Sigmoid colon (tissue), 7 donors: ENCODE measurements around the gene GALNS. TPM values are rescaled to one million over a fixed set of nuclear protein-coding genes. Genes with fewer than 3 reads are reported as not detected.

Source experiments
- DNase-seq: peaks from one replicate; pipeline ENCODE4 v3.0.0-alpha.2; 2019
- H3K27ac ChIP-seq, 4 donors: fragments of 200-600 bp; sonication (generic); one replicate each; pipeline ENCODE4 v1.5.1; 2016 to 2019; ENCODE audit warnings: mild to moderate bottlenecking in 1 of 4
- H3K27me3 ChIP-seq, 3 donors: fragments of 200-600 bp; sonication (generic); one replicate each; pipeline ENCODE4 v1.5.1; 2019; ENCODE audit warnings: mild to moderate bottlenecking in 1 of 3
- H3K36me3 ChIP-seq, 4 donors: fragments of 200-600 bp; sonication (generic); one replicate each; pipeline ENCODE4 v1.5.1; 2016 to 2019
- H3K4me1 ChIP-seq, 4 donors: fragments of 200-600 bp; sonication (generic); one replicate each; pipeline ENCODE4 v1.5.1; 2017 to 2019
- H3K4me3 ChIP-seq, 4 donors: fragments of 200-600 bp; sonication (generic); one replicate each; pipeline ENCODE4 v1.5.1; 2017 to 2019; ENCODE audit warnings: mild to moderate bottlenecking in 2 of 4, moderate library complexity in 1 of 4
- H3K9me3 ChIP-seq, 4 donors: fragments of 200-600 bp in 3 of 4; sonication (generic) in 3 of 4; one replicate each; pipeline versions ENCODE4 v1.5.1 to v1.6.1; 2013 to 2019
- CTCF ChIP-seq, 4 experiments: fragments of 450-650 bp in 3 of 4; fragments of 200-600 bp in 1 of 4; IDR thresholded peaks; one replicate each; pipeline ENCODE4 v1.5.1; 2016 to 2019; ENCODE audit warnings: antibody characterized with exemption in 4 of 4, mild to moderate bottlenecking in 3 of 4, moderate library complexity in 2 of 4
- EP300 ChIP-seq, 4 donors: sonication (generic); formaldehyde crosslinking; IDR thresholded peaks; one replicate each; pipeline ENCODE4 v1.6.1; 2017; ENCODE audit warnings: antibody characterized with exemption in 4 of 4
- POLR2A ChIP-seq, 2 donors: fragments of 450-650 bp; IDR thresholded peaks; one replicate each; pipeline ENCODE4 v1.6.1; 2016; ENCODE audit warnings: antibody characterized with exemption in 2 of 2, mild to moderate bottlenecking in 2 of 2, moderate library complexity in 2 of 2
- POLR2AphosphoS5 ChIP-seq, 4 donors: sonication (generic); formaldehyde crosslinking; IDR thresholded peaks; one replicate each; pipeline ENCODE4 v1.6.1; 2017; ENCODE audit warnings: antibody characterized with exemption in 4 of 4
- WGBS, 2 donors: extraction: QIAGEN DNeasy Blood & Tissue Kit; methylation state at CpG; one replicate each; pipeline ENCODE4 v1.1.7; 2013; 5-methylcytosine and 5-hydroxymethylcytosine counted together
- intact Hi-C: fragments of 100-400 bp; cut with DNase I; formaldehyde crosslinking; loops from one replicate; pipeline ENCODE4 v1.15.1; 2023
- polyA plus RNA-seq, 3 donors: library from polyadenylated mRNA; stranded (reverse); fragments of 200-250 nt; gene quantifications; one replicate each; pipeline ENCODE4 v1.2.3, GENCODE V29; 2013
- total RNA-seq, 4 donors: library from RNA; depleted of rRNA; stranded (reverse); fragments of >200 nt; gene quantifications; one replicate each; pipeline ENCODE4 v1.1.0, GENCODE V29; 2016
- donor health status: healthy with polysubstance abuse.
- donor health status: Bipolar disorder and iron deficiency.
- donor health status: healthy.

GALNS gene
- total and polyA plus RNA-seq, 7 donors, result 6.2 to 50.4 (median 11.1) TPM

DNA sequence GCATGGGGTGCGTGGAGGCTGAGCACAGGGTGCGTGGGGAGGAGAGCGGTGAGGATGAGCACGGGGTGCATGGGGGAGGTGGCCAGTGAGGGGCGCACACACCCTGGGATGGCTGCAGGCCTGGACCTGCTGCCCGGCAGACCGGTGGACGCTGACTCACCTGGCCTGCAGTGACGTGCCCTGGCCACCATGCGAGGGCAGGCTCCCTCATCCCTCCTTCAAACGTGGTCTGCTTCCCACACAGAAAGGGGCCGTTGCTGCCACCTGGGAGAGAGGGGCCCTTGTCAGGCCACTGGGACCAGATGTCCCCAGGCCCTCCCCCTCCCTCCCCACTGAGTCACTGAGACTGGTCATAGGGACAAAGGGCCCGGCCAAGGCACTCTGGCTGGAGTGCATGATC, 24.9 kb downstream of the GALNS start:
- H3K27me3 ChIP-seq, result no peaks in the 10 kb centered on the region
- no peaks in the 10 kb centered on the region for H3K4me1 ChIP-seq
- no peak overlapping the region for H3K4me3 ChIP-seq
- H3K9me3 ChIP-seq, result no peaks in the 10 kb centered on the region
- 85 to 87% methylated on average over 13 of the region's 13 CpGs for WGBS, 2 donors
- DNase-seq, result no peak
- intact Hi-C loops, result no loop called here
- H3K36me3 ChIP-seq, result peaks cover 0 to 36% (median 7%) of the 10 kb centered on the region in 4 donors
- no peak for TF ChIP-seq EP300 (IDR thresholded peaks at IDR 0.05)
- TF ChIP-seq POLR2AphosphoS5 (IDR thresholded peaks at IDR 0.05), result peak in 1 of 4 donors; percentile 9
- no peak overlapping the region for H3K27ac ChIP-seq

GRCh38 chr16:88830783-88831182, 26.0 kb downstream of the GALNS start:
- Histone ChIP-seq H3K4me1 (no peaks in the 10 kb centered on the region), H3K4me3 (no peak overlapping the region), H3K27me3 (no peaks in the 10 kb centered on the region), H3K27ac (peak overlapping the region in 2 of 4 donors; percentile 5 to 57), H3K9me3 (no peaks in the 10 kb centered on the region), H3K36me3 (peaks cover 0 to 45% (median 6%) of the 10 kb centered on the region in 4 donors)
- DNase-seq, result no peak
- WGBS, 2 donors, result 91 to 92% methylated on average over 14 of the region's 14 CpGs
- intact Hi-C loops, result no loop called here
- TF ChIP-seq POLR2AphosphoS5 (IDR thresholded peaks at IDR 0.05), result no peak
- TF ChIP-seq POLR2A (IDR thresholded peaks at IDR 0.05), result no peak
- TF ChIP-seq CTCF (IDR thresholded peaks at IDR 0.05), result no peak
- no peak for TF ChIP-seq EP300 (IDR thresholded peaks at IDR 0.05)

DNA sequence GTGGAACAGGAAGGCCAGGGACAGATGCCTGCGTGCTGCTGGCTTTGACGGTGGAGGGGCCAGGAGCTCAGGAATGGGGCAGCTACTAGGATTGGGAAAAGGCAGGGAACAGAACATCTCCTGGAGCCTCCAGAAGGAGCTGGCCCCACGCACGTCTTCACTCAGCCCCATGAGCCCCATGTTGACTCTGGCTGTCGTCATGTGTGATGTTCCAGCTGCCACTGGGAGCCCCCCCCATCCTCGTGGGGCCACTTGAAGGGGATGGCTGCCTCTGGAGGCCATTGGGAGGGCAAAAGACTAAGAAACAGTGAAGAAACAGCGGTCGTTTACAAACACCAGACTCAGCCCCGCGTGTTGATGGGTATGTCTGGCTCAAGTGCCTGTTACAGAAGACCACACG, 26.5 kb downstream of the GALNS start:
- Histone ChIP-seq H3K4me1 (no peaks in the 10 kb centered on the region), H3K4me3 (no peak overlapping the region), H3K27ac (peak overlapping the region in 2 of 4 donors; percentile 5 to 57), H3K36me3 (peaks cover 0 to 46% (median 5%) of the 10 kb centered on the region in 4 donors), H3K27me3 (no peaks in the 10 kb centered on the region), H3K9me3 (no peaks in the 10 kb centered on the region)
- no peak for TF ChIP-seq CTCF (IDR thresholded peaks at IDR 0.05)
- peak; percentile 44 to 81 (median 60) for TF ChIP-seq POLR2AphosphoS5 (IDR thresholded peaks at IDR 0.05)
- no peak for TF ChIP-seq POLR2A (IDR thresholded peaks at IDR 0.05)
- TF ChIP-seq EP300 (IDR thresholded peaks at IDR 0.05), result peak in 1 of 4 donors; percentile 41
- 77 to 81% methylated on average over 11 of the region's 11 CpGs for WGBS, 2 donors
- peak; percentile 89 for DNase-seq
- intact Hi-C loops, result no loop called here

GRCh38 chr16:88828711-88829110, 28.0 kb downstream of the GALNS start:
- Histone ChIP-seq H3K4me1 (no peaks in the 10 kb centered on the region), H3K27ac (no peak overlapping the region), H3K27me3 (no peaks in the 10 kb centered on the region), H3K36me3 (peaks cover 0 to 51% (median 7%) of the 10 kb centered on the region in 4 donors), H3K4me3 (no peak overlapping the region), H3K9me3 (no peaks in the 10 kb centered on the region)
- WGBS, 2 donors, result 90 to 93% methylated on average over 24 of the region's 24 CpGs
- TF ChIP-seq CTCF (IDR thresholded peaks at IDR 0.05), result no peak
- TF ChIP-seq POLR2AphosphoS5 (IDR thresholded peaks at IDR 0.05), result no peak
- DNase-seq, result no peak
- intact Hi-C loops, result no loop called here

- no peak for DNase-seq
- Histone ChIP-seq H3K36me3 (peaks cover 0 to 56% (median 7%) of the 10 kb centered on the region in 4 donors), H3K9me3 (no peaks in the 10 kb centered on the region), H3K27ac (no peak overlapping the region), H3K4me3 (no peak overlapping the region), H3K4me1 (no peaks in the 10 kb centered on the region), H3K27me3 (no peaks in the 10 kb centered on the region)
- WGBS, 2 donors, result 95% methylated on average over 21 of the region's 21 CpGs
- TF ChIP-seq POLR2A (IDR thresholded peaks at IDR 0.05) (no peak), EP300 (IDR thresholded peaks at IDR 0.05) (no peak), CTCF (IDR thresholded peaks at IDR 0.05) (no peak)
- intact Hi-C loops, result no loop called here
Measured at GRCh38 chr16:88827727-88828126, 29.0 kb downstream of the GALNS start.
